Left ventricle myocardium inferior (tissue), 1 donor: ENCODE results near the gene MAFB. TPM values are rescaled to one million over a fixed set of nuclear protein-coding genes. Genes with fewer than 3 reads are reported as not detected.

Source experiments
- DNase-seq: peaks from one replicate; pipeline ENCODE4 v3.0.0-alpha.2; 2020
- H3K27ac ChIP-seq: fragments of 200-600 bp; replicated peaks from 2 replicates; pipeline ENCODE4 v1.8.0; 2021
- H3K27me3 ChIP-seq: fragments of 200-600 bp; 2 replicates; pipeline ENCODE4 v1.8.0; 2021; ENCODE audit warnings: low read depth
- H3K36me3 ChIP-seq: fragments of 200-600 bp; 2 replicates; pipeline ENCODE4 v1.8.0; 2021
- H3K4me1 ChIP-seq: fragments of 200-600 bp; 2 replicates; pipeline ENCODE4 v1.8.0; 2021
- H3K4me3 ChIP-seq: fragments of 200-600 bp; 2 replicates; pipeline ENCODE4 v1.8.0; 2021; ENCODE audit warnings: mild to moderate bottlenecking, moderate library complexity
- H3K9me3 ChIP-seq: fragments of 200-600 bp; replicated peaks from 2 replicates; pipeline ENCODE4 v1.8.0; 2021
- CTCF ChIP-seq: fragments of 200-600 bp; IDR thresholded peaks from 2 replicates; pipeline ENCODE4 v1.8.0; 2021; ENCODE audit warnings: antibody characterized with exemption, mild to moderate bottlenecking, borderline replicate concordance
- intact Hi-C: fragments of 100-400 bp; cut with micrococcal nuclease; formaldehyde crosslinking; loops from one replicate; pipeline ENCODE4 v1.11.0; 2022
- total RNA-seq: library from RNA; stranded (reverse); fragmentation: NEBNext Ultra II Directional; extraction: Animal tissue kit (Norgen Biotek cat#: 25700); gene quantifications from one replicate; pipeline ENCODE4 v1.2.1, GENCODE V29; 2021
- donor health status: DM: no; HTN: yes; CAD: no; lungs with severe emphysema.

Gene MAFB
- total RNA-seq, 1 donor from 2014 or later, result 10.2 TPM

DNA sequence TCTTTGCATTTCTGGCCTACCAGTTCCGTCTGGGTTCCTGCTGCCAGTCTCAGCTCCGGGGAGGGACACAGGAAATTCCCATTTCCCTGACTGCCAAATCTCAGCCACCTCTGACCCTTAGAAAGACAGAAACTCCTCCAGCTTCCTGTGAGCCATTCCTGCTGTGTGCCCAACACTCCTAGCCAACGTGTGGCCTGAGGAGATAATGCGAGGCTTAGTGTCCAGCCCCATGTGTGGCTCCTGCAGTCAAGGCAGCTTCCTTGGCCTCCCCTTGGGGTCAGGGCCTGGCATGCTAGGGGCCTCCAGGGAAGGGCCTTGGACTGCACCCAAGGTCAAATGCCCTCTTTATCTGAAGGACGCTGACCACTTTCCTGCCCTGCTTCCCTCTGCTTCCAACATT lies 45.1 kb downstream of the MAFB start:
- peaks cover 5% of the 10 kb centered on the region for H3K4me1 ChIP-seq
- intact Hi-C loops, result no loop called here
- no peak for DNase-seq
- no peak for TF ChIP-seq CTCF
- no peak overlapping the region for H3K4me3 ChIP-seq
- no peaks in the 10 kb centered on the region for H3K36me3 ChIP-seq
- H3K27ac ChIP-seq, result no peak overlapping the region
- no peaks in the 10 kb centered on the region for H3K9me3 ChIP-seq
- peaks cover 28% of the 10 kb centered on the region for H3K27me3 ChIP-seq

DNA sequence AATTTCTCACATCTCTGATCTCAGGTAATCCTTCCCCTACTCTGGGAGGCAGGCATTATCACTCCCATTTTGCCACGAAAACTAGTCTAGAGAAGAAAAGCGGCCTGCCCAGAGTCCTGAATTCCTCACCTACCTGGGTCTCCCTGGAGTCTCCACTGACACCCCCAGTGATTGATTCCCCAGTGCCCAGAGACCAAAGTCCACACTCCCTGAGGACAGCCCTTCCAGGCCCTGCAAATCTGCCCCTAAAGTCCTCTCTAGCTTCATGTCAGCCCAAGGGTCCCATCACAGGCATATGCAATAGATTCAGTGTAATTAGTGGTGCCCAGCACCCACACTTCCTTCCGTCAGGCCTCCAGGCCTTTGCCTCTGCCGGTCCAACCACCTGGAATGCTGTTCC lies 47.2 kb downstream of the MAFB start:
- no peaks in the 10 kb centered on the region for H3K36me3 ChIP-seq
- H3K27me3 ChIP-seq, result peaks cover 18% of the 10 kb centered on the region
- H3K4me3 ChIP-seq, result no peak overlapping the region
- H3K27ac ChIP-seq, result no peak overlapping the region
- H3K9me3 ChIP-seq, result no peaks in the 10 kb centered on the region
- TF ChIP-seq CTCF, result no peak
- H3K4me1 ChIP-seq, result peaks cover 5% of the 10 kb centered on the region
- intact Hi-C loops, result no loop called here
- DNase-seq, result no peak

DNA sequence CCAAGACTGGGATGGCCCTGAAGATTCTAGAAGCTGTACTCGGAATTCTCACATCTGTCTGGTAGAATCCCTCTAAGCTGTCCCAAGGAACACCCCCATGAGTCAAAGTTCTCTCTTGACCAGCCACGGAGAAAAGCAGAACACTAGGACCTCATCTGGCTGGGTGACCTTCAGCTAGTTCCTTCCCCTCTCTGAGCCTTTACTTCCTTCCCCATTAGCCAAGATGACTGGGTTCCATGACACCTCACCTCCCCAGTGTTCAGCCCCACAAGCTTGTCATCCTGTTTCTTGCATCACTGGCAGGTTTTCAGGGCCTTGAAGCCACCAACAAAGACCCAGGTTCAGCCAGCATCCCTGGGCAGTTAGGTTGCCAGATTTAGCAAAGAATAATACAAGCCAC lies 47.8 kb downstream of the MAFB start:
- no peak for DNase-seq
- H3K4me3 ChIP-seq, result no peak overlapping the region
- TF ChIP-seq CTCF, result no peak
- intact Hi-C loops, result no loop called here
- no peak overlapping the region for H3K27ac ChIP-seq
- peaks cover 13% of the 10 kb centered on the region for H3K27me3 ChIP-seq
- peaks cover 1% of the 10 kb centered on the region for H3K4me1 ChIP-seq
- no peaks in the 10 kb centered on the region for H3K36me3 ChIP-seq
- H3K9me3 ChIP-seq, result no peaks in the 10 kb centered on the region

GRCh38 chr20:40640667-40641066 lies 48.4 kb downstream of the MAFB start:
- no peaks in the 10 kb centered on the region for H3K36me3 ChIP-seq
- intact Hi-C loops, result no loop called here
- no peaks in the 10 kb centered on the region for H3K9me3 ChIP-seq
- H3K4me1 ChIP-seq, result no peaks in the 10 kb centered on the region
- no peak overlapping the region for H3K4me3 ChIP-seq
- TF ChIP-seq CTCF, result no peak
- H3K27me3 ChIP-seq, result peaks cover 8% of the 10 kb centered on the region
- DNase-seq, result no peak
- no peak overlapping the region for H3K27ac ChIP-seq

DNA sequence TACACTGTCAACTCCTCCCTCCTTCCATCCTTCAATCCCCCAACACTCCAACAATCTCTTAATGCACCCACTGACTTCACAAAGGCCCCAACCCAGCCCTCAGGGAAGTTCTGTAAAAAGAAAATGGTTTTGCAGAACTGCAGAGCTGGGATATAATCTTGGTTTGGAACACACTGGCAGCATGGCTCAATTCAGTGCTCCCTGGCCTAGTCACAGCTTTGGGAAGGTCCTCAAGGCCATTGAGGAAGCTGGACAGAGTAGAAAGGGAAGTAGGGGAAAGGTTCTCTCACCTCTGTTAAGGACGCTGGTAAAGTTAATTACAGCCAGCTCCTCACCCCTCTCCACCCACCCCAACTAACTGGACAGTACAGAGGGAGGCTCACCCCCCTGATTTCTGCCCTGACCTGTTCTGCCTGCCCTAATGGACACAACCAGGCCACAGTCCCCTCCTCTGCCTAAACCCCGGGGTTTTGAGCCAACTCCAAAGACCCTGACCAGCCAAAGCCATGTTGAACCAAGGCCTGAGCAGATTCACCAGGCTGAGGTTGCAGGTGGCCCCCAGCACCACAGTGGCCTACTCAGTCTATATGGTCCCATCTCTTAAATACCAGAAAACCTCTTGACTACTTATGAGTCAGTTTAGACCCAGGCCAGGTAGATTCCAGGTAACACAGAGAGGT lies 49.2 kb downstream of the MAFB start:
- intact Hi-C loops, result no loop called here
- H3K27me3 ChIP-seq, result peaks cover 3% of the 10 kb centered on the region
- H3K4me1 ChIP-seq, result no peaks in the 10 kb centered on the region
- no peaks in the 10 kb centered on the region for H3K36me3 ChIP-seq
- no peaks in the 10 kb centered on the region for H3K9me3 ChIP-seq
- no peak for DNase-seq
- no peak overlapping the region for H3K27ac ChIP-seq
- no peak overlapping the region for H3K4me3 ChIP-seq
- TF ChIP-seq CTCF, result no peak
